Measurements from ENCODE around the gene ANKH. TPM values are rescaled to one million over a fixed set of nuclear protein-coding genes. Genes with fewer than 3 reads are reported as not detected.
A peak's percentile ranks its signal among the peaks of the same experiment; 100 is the strongest.

ANKH gene
- total RNA-seq, 3 donors from 2014 or later: 83.1 to 102 (median 101) TPM

DNA sequence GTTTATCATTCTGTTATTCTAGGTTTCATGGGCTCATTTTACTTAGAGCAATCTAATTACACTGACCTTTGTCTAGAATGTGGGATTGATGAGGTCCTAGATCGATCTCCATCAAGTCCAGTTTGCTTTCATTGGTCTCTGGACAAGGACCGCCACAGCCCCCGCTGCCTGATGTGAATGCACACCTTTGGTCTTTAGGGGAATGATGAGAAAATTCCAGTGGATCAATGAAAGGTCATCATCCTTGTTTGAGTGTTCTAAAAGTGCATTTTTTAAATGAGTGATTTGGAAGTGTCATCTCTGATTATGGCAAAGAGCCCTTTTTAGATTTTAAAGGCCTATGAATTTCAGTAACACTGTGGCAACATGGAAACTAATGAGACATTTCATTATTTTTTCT lies 2.2 kb upstream of the ANKH start:
- Mint-ChIP-seq H3K9me3 (no peaks in the 10 kb centered on the region), H3K27me3 (ENCODE audit: low read depth) (no peaks in the 10 kb centered on the region), H3K36me3 (ENCODE audit: insufficient read depth) (peaks cover 2% of the 10 kb centered on the region), H3K4me3 (no peak overlapping the region), H3K4me1 (ENCODE audit: low read depth) (peaks cover 22% of the 10 kb centered on the region)
- ATAC-seq (no peak), DNase-seq (no peak)

DNA sequence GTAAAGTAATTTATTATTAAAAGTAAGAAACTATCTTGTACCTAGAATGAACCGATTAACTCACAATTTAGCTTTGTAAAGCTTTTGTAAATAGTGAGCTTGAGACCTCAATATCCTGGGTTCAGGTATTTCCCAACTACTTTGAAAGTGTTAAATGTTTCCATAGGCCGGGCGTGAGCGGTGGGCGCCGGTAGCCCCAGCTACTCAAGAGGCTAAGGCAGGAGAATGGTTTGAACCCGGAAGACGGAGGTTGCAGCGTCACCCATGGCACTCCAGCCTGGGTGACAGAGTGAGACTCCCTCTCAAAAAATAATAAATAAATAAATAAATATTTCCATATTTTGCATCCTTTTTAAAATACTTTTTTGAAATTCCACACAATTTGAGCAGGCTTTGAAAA lies 1.5 kb upstream of the ANKH start:
- Mint-ChIP-seq H3K4me1 (ENCODE audit: low read depth) (peaks cover 24% of the 10 kb centered on the region), H3K9me3 (no peaks in the 10 kb centered on the region), H3K27me3 (ENCODE audit: low read depth) (no peaks in the 10 kb centered on the region), H3K36me3 (ENCODE audit: insufficient read depth) (peaks cover 3% of the 10 kb centered on the region), H3K4me3 (no peak overlapping the region)
- ATAC-seq: no peak
- no peak for DNase-seq

DNA sequence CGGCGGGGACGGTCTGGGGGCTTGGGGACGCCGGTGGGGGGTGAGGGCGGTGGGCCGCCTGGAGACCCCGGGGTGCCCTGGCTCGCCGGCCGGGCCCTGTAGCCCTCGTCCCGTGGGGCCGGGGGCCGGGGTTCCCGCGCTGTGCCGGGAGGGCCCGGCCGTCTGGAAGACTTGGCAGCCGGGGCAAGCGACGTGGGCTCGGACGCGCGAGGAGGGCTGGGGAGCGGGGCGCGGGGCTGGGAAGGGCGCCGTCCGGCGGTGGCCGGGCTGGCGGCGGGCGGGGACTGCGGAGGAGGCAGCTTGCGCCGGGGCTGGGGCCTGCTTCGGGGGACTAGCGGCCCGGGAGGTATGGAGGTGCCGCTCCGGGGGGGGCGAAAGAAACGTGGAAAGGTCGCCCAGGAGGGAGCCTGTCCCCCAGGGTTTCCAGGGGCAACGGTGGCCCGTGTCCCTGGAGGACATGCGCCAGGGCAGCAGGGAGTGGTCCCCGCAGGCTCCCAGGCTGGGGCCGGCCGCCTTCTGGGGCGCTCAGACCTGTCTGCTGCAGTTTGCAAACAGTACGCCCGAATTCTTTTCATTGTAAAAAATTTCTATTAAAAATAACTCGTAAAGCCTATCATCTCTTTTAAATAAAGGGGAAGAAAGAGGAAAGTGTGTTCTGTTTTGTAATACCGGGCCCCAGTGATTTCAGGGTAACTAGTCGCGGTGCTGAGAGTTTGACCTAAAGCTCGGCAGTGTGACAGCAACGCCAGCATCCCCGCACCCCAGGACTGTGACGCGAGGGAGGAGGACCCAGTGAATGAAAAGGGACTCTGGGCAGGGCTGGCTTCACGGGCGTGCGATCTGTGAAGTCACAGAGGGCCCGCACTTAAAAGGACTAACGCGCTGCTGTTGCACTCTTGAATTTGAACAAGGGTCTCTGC lies 752 bp upstream of the ANKH start:
- ATAC-seq: peak; percentile 32 to 35
- peak; percentile 39 for DNase-seq
- Mint-ChIP-seq H3K27me3 (ENCODE audit: low read depth) (no peaks in the 10 kb centered on the region), H3K4me3 (peak overlapping the region; percentile 89), H3K9me3 (no peaks in the 10 kb centered on the region), H3K4me1 (ENCODE audit: low read depth) (peaks cover 30% of the 10 kb centered on the region), H3K36me3 (ENCODE audit: insufficient read depth) (peaks cover 7% of the 10 kb centered on the region)

DNA sequence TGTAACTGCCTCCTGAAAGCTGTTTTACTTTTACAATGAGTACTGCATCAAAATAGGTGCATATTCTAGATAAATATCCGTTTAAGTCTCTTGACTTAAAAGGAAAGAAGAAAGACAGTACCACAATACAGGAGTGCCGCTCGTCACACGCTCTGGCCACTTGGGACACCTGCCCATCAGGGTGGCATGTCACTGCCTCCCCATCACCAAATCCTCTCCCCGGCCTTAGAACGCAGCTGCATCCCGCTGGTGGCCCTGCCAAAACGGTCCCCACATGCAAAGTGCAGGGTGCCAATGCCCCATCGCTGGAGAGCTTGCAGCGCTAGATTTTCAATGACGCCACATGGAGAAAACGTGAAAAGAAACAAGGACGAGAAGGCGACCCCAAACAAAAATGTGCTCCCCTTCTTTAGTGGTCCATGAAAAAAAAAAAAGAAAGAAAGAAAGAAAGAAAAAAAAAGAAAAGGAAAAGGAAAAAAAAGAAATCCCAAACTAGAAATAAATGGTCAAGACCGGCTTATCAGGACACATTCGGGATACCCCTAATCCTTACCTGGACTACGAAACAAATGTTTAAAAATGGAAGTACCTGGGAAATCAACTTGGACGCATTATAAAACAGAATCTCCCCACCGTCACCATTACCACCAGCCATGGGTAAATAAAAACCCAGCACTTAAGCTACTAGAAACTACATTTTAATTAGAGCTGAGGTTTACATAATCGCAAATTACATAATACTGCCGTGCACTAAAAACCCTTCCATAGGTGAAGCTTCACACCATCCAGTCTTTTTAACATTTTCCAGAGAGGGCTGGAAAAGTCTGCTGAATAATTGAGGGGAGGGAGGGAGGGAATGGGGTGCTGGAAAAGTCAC lies 1.0 kb downstream of the ANKH start:
- DNase-seq: peak; percentile 9
- no peaks in the 10 kb centered on the region for H3K27me3 Mint-ChIP-seq (ENCODE audit: low read depth)
- peaks cover 37% of the 10 kb centered on the region for H3K4me1 Mint-ChIP-seq (ENCODE audit: low read depth)
- peak in 1 of 2 donors; percentile 39 for ATAC-seq
- H3K4me3 Mint-ChIP-seq: peak overlapping the region; percentile 99
- no peaks in the 10 kb centered on the region for H3K9me3 Mint-ChIP-seq
- H3K36me3 Mint-ChIP-seq (ENCODE audit: insufficient read depth): peaks cover 7% of the 10 kb centered on the region

DNA sequence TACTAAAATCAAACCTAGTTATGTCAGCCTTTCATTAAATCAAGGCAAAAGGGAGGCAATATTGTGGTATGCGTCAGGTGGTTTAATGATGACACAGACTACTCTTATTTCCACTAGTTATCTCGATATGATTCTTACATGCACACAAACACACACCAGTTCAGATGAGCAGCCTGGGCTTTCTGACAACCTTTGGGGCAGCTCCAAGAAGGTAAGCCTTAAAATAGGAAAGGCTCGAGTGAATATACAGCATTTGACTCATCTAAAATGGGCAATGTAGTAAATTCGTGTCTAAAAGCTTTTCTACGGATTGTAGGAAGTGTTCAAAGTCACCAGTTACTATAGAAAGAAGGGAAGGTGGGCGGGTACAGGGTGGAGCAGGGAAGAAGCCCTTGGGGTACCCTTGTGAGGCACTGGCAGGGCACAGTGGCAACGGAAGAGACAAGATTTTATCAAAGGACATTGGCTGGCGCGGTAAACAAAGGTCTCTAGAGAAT lies 1.9 kb downstream of the ANKH start:
- peaks cover 37% of the 10 kb centered on the region for H3K4me1 Mint-ChIP-seq (ENCODE audit: low read depth)
- peaks cover 7% of the 10 kb centered on the region for H3K36me3 Mint-ChIP-seq (ENCODE audit: insufficient read depth)
- H3K27me3 Mint-ChIP-seq (ENCODE audit: low read depth): no peaks in the 10 kb centered on the region
- H3K4me3 Mint-ChIP-seq: peak overlapping the region; percentile 99
- peak; percentile 47 to 55 for ATAC-seq
- H3K9me3 Mint-ChIP-seq: no peaks in the 10 kb centered on the region
- peak; percentile 15 for DNase-seq

DNA sequence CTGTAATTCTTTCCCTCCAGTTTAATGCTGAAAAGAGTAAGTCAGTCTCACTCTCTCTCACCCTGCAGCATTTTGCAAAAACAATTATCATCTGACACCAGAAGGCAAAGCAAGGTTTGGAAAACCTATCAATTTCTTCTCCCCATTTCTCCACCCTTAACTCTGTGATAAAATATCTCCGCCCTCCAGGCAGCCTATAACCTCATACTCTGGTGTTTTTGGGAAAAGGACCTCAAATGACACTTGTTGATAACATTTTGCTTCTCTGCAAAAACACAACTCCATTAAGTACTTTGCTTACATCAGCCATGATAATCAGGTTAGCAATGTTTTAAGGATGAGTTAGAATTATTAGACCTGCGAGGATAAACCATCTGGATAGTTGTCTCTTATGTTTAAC lies 2.3 kb downstream of the ANKH start:
- Mint-ChIP-seq H3K27me3 (ENCODE audit: low read depth) (no peaks in the 10 kb centered on the region), H3K4me1 (ENCODE audit: low read depth) (peaks cover 36% of the 10 kb centered on the region), H3K4me3 (peak overlapping the region; percentile 99), H3K9me3 (no peaks in the 10 kb centered on the region), H3K36me3 (ENCODE audit: insufficient read depth) (peaks cover 8% of the 10 kb centered on the region)
- DNase-seq: no peak
- no peak for ATAC-seq

DNA sequence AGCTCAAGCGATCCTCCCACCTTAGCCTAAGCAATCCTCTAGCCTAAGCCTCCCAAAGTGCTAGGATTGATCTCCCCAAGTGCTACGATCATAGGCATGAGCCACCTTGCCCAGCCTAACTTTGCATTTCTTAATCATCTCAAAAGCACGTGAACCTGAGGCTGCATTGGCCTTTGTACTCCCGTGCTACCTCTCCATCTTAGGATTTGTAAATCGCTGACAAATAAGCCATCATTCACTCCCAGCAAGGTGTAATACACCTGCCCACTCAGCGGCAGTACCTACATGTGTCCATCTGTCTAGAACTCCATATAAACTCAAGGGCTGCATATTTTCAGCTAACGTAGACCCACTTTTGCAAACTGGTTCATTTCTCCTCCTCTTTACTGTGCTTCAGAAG lies 2.8 kb downstream of the ANKH start:
- peak overlapping the region; percentile 99 for H3K4me3 Mint-ChIP-seq
- DNase-seq (no peak), ATAC-seq (no peak)
- H3K9me3 Mint-ChIP-seq: no peaks in the 10 kb centered on the region
- peaks cover 9% of the 10 kb centered on the region for H3K36me3 Mint-ChIP-seq (ENCODE audit: insufficient read depth)
- no peaks in the 10 kb centered on the region for H3K27me3 Mint-ChIP-seq (ENCODE audit: low read depth)
- H3K4me1 Mint-ChIP-seq (ENCODE audit: low read depth): peaks cover 38% of the 10 kb centered on the region

DNA sequence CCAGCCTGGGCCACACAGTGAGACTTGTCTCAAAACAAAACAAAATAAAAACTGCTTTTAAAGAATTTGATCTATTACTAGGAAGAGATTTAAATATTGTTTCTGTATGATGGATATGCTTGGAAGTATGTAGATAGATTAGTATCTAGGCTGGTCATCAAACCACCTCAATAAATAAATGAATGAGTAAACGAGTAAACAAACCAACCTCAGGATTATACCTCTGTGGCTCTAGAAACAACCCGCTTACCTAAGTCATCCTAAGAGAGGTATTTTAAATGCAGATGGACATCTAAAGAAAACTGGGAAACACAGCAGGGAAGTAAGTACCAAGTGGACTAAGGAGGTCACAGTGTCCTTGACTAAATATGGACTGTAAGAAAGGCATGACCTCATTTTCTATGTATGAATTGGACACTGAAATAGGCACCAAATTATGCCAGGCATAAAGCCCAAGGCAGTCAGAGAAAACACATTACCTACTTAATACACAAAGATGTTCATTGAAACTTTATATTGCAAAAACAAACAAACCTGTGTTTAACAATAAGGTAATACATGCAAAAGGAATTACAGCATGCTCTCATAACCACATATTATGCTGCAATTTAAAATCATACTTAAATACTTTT lies 7.3 kb downstream of the ANKH start:
- Mint-ChIP-seq H3K4me1 (ENCODE audit: low read depth) (peaks cover 52% of the 10 kb centered on the region), H3K4me3 (no peak overlapping the region), H3K36me3 (ENCODE audit: insufficient read depth) (peaks cover 17% of the 10 kb centered on the region), H3K27me3 (ENCODE audit: low read depth) (no peaks in the 10 kb centered on the region), H3K9me3 (no peaks in the 10 kb centered on the region)
- no peak for DNase-seq
- no peak for ATAC-seq

DNA sequence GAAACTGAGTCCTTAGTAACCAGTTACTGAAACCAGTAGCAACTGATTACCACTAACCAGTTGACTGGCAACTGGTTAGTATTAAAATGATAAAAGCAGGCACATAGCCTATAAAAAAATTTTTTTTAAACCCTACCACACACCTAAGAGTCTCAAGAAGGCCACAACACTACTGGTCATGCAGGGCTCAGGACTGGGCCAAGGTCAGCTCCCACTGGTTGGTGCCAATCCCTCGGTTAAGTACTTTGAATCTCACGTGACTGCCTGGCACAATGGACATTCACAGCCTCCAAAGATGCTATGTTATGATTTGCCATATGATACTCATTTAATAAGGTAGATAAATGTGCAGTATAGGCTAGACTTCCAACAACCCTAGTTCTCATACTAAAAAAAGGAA lies 8.5 kb downstream of the ANKH start:
- Mint-ChIP-seq H3K4me1 (ENCODE audit: low read depth) (peaks cover 47% of the 10 kb centered on the region), H3K36me3 (ENCODE audit: insufficient read depth) (peaks cover 16% of the 10 kb centered on the region), H3K4me3 (no peak overlapping the region), H3K27me3 (ENCODE audit: low read depth) (no peaks in the 10 kb centered on the region), H3K9me3 (no peaks in the 10 kb centered on the region)
- ATAC-seq (no peak), DNase-seq (no peak)

DNA sequence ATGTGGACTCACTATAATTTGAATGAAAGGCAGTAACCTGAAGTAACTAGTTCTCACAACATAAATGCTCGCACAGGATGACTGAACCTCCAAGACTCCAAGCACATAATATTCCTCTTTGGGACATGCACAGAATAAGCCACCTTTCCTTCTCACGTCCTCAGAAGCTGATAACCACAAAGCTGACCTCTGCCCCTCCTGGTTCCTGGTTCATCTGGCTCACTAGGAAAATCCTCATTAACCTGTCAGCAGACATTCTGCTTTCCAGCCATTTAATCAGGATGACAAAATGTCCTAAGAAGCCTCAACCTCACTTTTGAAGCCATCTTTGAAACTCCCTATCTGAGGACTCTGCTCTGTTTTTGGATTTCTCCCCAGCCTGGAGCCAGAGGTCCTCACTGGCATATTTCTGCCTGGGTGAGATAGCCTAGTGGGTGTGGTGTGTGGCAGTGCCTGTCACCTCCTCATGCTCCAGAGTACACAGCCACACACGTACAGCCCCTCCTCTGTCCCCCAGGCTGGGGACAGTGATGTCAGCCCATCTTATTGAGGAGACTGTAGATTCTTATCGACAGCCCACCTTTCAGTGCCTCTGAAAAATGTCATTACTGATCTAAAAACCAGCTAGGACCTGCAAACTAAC lies 10.3 kb downstream of the ANKH start:
- ATAC-seq (no peak), DNase-seq (no peak)
- Mint-ChIP-seq H3K36me3 (ENCODE audit: insufficient read depth) (peaks cover 18% of the 10 kb centered on the region), H3K27me3 (ENCODE audit: low read depth) (no peaks in the 10 kb centered on the region), H3K4me1 (ENCODE audit: low read depth) (peaks cover 47% of the 10 kb centered on the region), H3K4me3 (no peak overlapping the region), H3K9me3 (no peaks in the 10 kb centered on the region)

DNA sequence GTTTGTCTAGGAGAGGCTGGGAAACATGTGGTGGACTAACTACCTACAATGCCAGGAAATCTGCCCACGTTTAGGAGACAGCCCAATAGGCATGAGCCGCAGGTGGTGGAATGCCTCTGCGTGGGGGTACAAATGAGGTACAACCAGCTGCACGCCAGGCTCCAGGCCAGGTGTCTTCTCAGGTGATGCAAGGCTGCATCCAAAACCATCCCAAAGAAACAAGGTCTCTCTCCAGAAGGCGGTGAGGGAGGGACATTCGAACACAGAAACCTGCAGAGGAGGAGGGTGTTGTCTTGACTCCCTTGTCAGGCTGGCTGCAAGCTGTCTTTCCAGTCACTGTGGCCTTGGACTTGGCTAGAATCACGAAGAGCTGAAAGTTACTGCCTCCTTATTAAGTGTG lies 11.6 kb downstream of the ANKH start:
- no peaks in the 10 kb centered on the region for H3K9me3 Mint-ChIP-seq
- DNase-seq (no peak), ATAC-seq (no peak)
- no peak overlapping the region for H3K4me3 Mint-ChIP-seq
- H3K27me3 Mint-ChIP-seq (ENCODE audit: low read depth): no peaks in the 10 kb centered on the region
- peaks cover 18% of the 10 kb centered on the region for H3K36me3 Mint-ChIP-seq (ENCODE audit: insufficient read depth)
- H3K4me1 Mint-ChIP-seq (ENCODE audit: low read depth): peaks cover 51% of the 10 kb centered on the region

DNA sequence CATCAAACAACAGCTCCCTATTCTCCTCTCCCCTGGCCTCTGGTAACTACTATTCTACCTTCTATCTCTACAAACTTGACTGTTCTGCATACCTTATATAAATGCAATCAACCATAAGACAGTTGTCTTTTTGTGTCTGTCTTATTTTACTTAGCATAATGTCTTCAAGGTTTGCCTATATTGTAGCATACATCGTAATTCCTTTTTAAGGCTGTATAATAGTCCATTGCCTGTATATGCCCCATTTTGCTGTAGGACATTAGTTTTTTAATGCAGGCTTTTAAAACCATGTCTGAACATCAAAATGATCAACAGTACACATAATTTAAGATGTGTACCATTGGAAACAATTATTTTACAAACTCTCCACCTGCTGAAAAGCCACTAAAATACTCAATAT lies 12.4 kb downstream of the ANKH start:
- Mint-ChIP-seq H3K36me3 (ENCODE audit: insufficient read depth) (peaks cover 16% of the 10 kb centered on the region), H3K4me1 (ENCODE audit: low read depth) (peaks cover 56% of the 10 kb centered on the region), H3K9me3 (no peaks in the 10 kb centered on the region), H3K27me3 (ENCODE audit: low read depth) (no peaks in the 10 kb centered on the region), H3K4me3 (no peak overlapping the region)
- DNase-seq (no peak), ATAC-seq (no peak)

DNA sequence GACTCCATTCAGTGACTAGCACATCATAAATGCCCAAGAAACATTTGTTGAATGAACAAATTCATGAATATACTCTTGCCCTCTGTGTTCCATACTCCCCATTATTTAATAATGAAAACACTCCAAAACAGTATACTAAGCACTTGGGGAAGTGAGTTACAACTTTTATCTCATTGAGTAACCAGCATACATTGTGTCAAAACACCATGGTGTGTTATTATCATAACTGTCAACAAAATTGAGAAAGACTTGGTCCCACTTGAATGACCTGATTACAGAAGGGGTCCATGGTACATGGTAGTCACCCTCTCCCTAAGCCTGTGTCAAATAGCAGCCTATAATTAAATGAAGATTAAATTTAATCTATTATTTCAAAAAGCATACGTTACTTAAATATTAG lies 16.2 kb downstream of the ANKH start:
- H3K4me1 Mint-ChIP-seq (ENCODE audit: low read depth): peaks cover 47% of the 10 kb centered on the region
- peaks cover 22% of the 10 kb centered on the region for H3K36me3 Mint-ChIP-seq (ENCODE audit: insufficient read depth)

DNA sequence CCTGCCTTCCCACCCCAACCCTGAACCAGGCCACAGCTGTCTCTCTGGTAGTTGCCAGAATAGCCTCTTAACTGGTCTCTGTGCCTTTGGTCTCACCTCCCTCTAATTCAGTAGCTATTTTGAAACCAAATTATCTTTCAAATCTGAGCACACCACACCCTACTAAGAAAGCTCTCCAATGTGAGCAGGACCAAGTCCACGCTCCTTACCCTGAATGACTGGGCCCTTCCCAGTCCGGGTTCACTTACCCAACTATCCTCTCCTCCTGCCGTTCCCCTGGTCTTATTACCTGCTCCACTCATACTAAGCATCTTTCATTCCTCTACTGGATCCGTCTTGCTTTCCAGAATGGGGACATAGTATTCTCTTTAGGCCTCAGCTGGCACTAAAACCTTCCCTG lies 16.8 kb downstream of the ANKH start:
- Mint-ChIP-seq H3K4me1 (ENCODE audit: low read depth) (peaks cover 43% of the 10 kb centered on the region), H3K9me3 (no peaks in the 10 kb centered on the region), H3K36me3 (ENCODE audit: insufficient read depth) (peaks cover 23% of the 10 kb centered on the region), H3K4me3 (no peak overlapping the region), H3K27me3 (ENCODE audit: low read depth) (no peaks in the 10 kb centered on the region)
- ATAC-seq: no peak
- no peak for DNase-seq

More for the DNA sequence above, 16.2 kb downstream of the ANKH start:
- Mint-ChIP-seq H3K4me3 (no peak overlapping the region), H3K27me3 (ENCODE audit: low read depth) (no peaks in the 10 kb centered on the region), H3K9me3 (no peaks in the 10 kb centered on the region)
- ATAC-seq: no peak
- no peak for DNase-seq

Data from activated T-cell treated with anti-CD3 and anti-CD28 coated beads, Interleukin-2, amount 50 U/mL, for 4 hours (primary cell).